GM12878 (cell line): ENCODE data around the gene MMRN2. TPM values are rescaled to one million over a fixed set of nuclear protein-coding genes. Genes with fewer than 3 reads are reported as not detected.

Source experiments
- ATAC-seq: fragments of 200-7000 bp; cut with Tn5 transposase; 3 replicates; pipeline ENCODE4 v1.9.1; 2020; ENCODE audit warnings: mild to moderate bottlenecking, moderate library complexity
- BruUV-seq: library from RNA; stranded (reverse); fragments of 400-500 nt; replicated peaks from 2 replicates; lab custom pipeline; 2021; lab: Mats Ljungman, UMichigan
- CTCF ChIA-PET: fragments of 300-600 bp; sonication (Branson Sonifier 250); formaldehyde crosslinking; extraction: SDS; loops from one replicate; lab custom pipeline; 2021; ENCODE audit warnings: inconsistent platforms; lab: Yijun Ruan, JAX
- POLR2A ChIA-PET: fragments of 350-600 bp; formaldehyde crosslinking; extraction: SDS; loops from one replicate; lab custom pipeline; 2021; ENCODE audit warnings: inconsistent platforms; lab: Charles Lee
- RAD21 ChIA-PET: fragments of 300-600 bp; sonication (Branson Sonifier 250); formaldehyde crosslinking; loops from one replicate; lab custom pipeline; 2023; ENCODE audit warnings: antibody characterized with exemption; ENCODE audit not compliant: unreplicated experiment; lab: Charles Lee
- SMC1A ChIA-PET: fragments of 300-600 bp; sonication (Branson Sonifier 250); formaldehyde crosslinking; loops from one replicate; lab custom pipeline; 2023; ENCODE audit not compliant: unreplicated experiment, uncharacterized antibody; lab: Charles Lee
- DNase-seq: peaks from one replicate; pipeline ENCODE4 v3.0.0-alpha.2; 2011; ENCODE audit warnings: low read depth, low spot score
- FAIRE-seq: peaks from 3 replicates; lab custom pipeline; 2011; peaks lifted over from hg19 to GRCh38; lab: Jason Lieb, UNC
- H2AFZ ChIP-seq: 2 replicates; pipeline ENCODE4 v1.6.0; 2011; ENCODE audit warnings: low read depth, low read length, control low read depth; ENCODE audit not compliant: control insufficient read depth
- H3K27ac ChIP-seq: 2 replicates; pipeline ENCODE4 v1.5.1; 2011; ENCODE audit warnings: control low read depth; ENCODE audit not compliant: control insufficient read depth, insufficient read depth
- H3K27me3 ChIP-seq, 2 experiments: replicated peaks in 1 of 2; 2 replicates each; pipeline versions ENCODE4 v1.6.0 to v1.6.1; 2011; ENCODE audit warnings: low read length in 1 of 2; ENCODE audit not compliant: control insufficient read depth in 2 of 2, insufficient read depth in 2 of 2
- H3K36me3 ChIP-seq, 2 experiments: 2 replicates each; pipeline ENCODE4 v1.5.1; 2011; ENCODE audit warnings: low read length in 1 of 2; ENCODE audit not compliant: control insufficient read depth in 2 of 2, insufficient read depth in 2 of 2
- H3K4me1 ChIP-seq: 2 replicates; pipeline ENCODE4 v1.6.1; 2011; ENCODE audit warnings: mild to moderate bottlenecking, low read length, moderate library complexity, mixed read lengths; ENCODE audit not compliant: control insufficient read depth, insufficient read depth
- H3K4me2 ChIP-seq: 2 replicates; pipeline ENCODE4 v1.6.0; 2011; ENCODE audit warnings: control low read depth; ENCODE audit not compliant: control insufficient read depth, insufficient read depth
- H3K4me3 ChIP-seq: fragments of 200-600 bp; sonication (generic); 2 replicates; pipeline ENCODE4 v1.5.1; 2016
- H3K79me2 ChIP-seq: 2 replicates; pipeline ENCODE4 v1.6.0; 2011; ENCODE audit warnings: low read length; ENCODE audit not compliant: control insufficient read depth, insufficient read depth
- H3K9ac ChIP-seq: 2 replicates; pipeline ENCODE4 v1.8.0; 2011; ENCODE audit warnings: low read length, control low read depth, mixed read lengths; ENCODE audit not compliant: control insufficient read depth, insufficient read depth
- H3K9me3 ChIP-seq: replicated peaks from 3 replicates; pipeline ENCODE4 v1.5.1; 2011; ENCODE audit warnings: mild to moderate bottlenecking, low read length; ENCODE audit not compliant: control insufficient read depth, insufficient read depth
- H4K20me1 ChIP-seq: 2 replicates; pipeline ENCODE4 v1.6.0; 2011; ENCODE audit not compliant: control insufficient read depth, insufficient read depth
- BHLHE40 ChIP-seq, 2 experiments: fragments of 450-650 bp in 1 of 2; IDR thresholded peaks; 2 replicates each; pipeline ENCODE4 v1.6.1; 2011 to 2017; ENCODE audit warnings: low read depth in 2 of 2, borderline replicate concordance in 1 of 2, improper control_type of control experiment in 1 of 2, low read length in 1 of 2, mild to moderate bottlenecking in 1 of 2
- GABPA ChIP-seq: IDR thresholded peaks from 2 replicates; pipeline ENCODE4 v1.6.1; 2014; ENCODE audit warnings: antibody characterized with exemption, low read depth, mild to moderate bottlenecking, inconsistent platforms
- GATAD2B ChIP-seq: fragments of 450-650 bp; conservative IDR thresholded peaks from 2 replicates; pipeline ENCODE4 v1.6.1; 2017; ENCODE audit warnings: low read depth, mild to moderate bottlenecking, moderate library complexity
- IKZF2 ChIP-seq, 2 experiments: fragments of 450-650 bp; IDR thresholded peaks; 2 replicates each; pipeline ENCODE4 v1.6.1; 2017; ENCODE audit warnings: mild to moderate bottlenecking in 2 of 2, moderate library complexity in 2 of 2
- KDM1A ChIP-seq: fragments of 200-600 bp; sonication (generic); IDR thresholded peaks from 2 replicates; pipeline ENCODE4 v1.6.1; 2016; ENCODE audit warnings: borderline replicate concordance
- MYC ChIP-seq: IDR thresholded peaks from 2 replicates; pipeline ENCODE4 v1.6.1; 2011; ENCODE audit warnings: mild to moderate bottlenecking, low read length, moderate library complexity, inconsistent platforms; ENCODE audit not compliant: insufficient read depth, insufficient replicate concordance, insufficient read length, severe bottlenecking
- NFIC ChIP-seq: IDR thresholded peaks from 2 replicates; pipeline ENCODE4 v1.6.1; 2012; ENCODE audit warnings: low read depth, mild to moderate bottlenecking, inconsistent platforms, low read length, moderate library complexity
- NR2C2 ChIP-seq: IDR thresholded peaks from 2 replicates; pipeline ENCODE4 v1.6.1; 2011; ENCODE audit warnings: borderline replicate concordance, low read depth; ENCODE audit not compliant: control insufficient read depth, insufficient read length
- NR2F1 ChIP-seq: fragments of 450-650 bp; conservative IDR thresholded peaks from 2 replicates; pipeline ENCODE4 v1.6.1; 2017; ENCODE audit warnings: mild to moderate bottlenecking
- PAX5 ChIP-seq: IDR thresholded peaks from 2 replicates; pipeline ENCODE4 v1.6.1; 2011; ENCODE audit warnings: low read depth, low read length, borderline replicate concordance
- POU2F2 ChIP-seq: IDR thresholded peaks from 3 replicates; pipeline ENCODE4 v1.6.1; 2011; ENCODE audit warnings: low read depth, mild to moderate bottlenecking, low read length, borderline replicate concordance
- WGBS: methylation state at CpG from one replicate; pipeline ENCODE4 v1.1.6; 2016; ENCODE audit warnings: low lambda C conversion rate; ENCODE audit not compliant: insufficient replicate concordance, insufficient coverage; ENCODE audit errors: missing lambda C conversion rate; 5-methylcytosine and 5-hydroxymethylcytosine counted together
- in situ Hi-C: fragments of 300-500 bp; cut with MboI; formaldehyde crosslinking; loops from 9 replicates; pipeline ENCODE4 v1.14.3; 2018; ENCODE audit warnings: mixed read lengths
- intact Hi-C: fragments of 100-400 bp; cut with micrococcal nuclease; formaldehyde crosslinking; loops from one replicate; pipeline ENCODE4 v1.14.2; 2022; ENCODE audit not compliant: unreplicated experiment
- polyA plus RNA-seq, 11 experiments: library from polyadenylated mRNA; depleted of rRNA in 4 of 11; unstranded in 6 of 11; stranded (reverse) in 5 of 11; fragments of >200 nt; fragmentation: Nextera tagmentation in 4 of 11; fragmentation: Illumina TruSeq in 1 of 11; extraction: Ambion mirVana in 4 of 11; extraction: Trizol in 1 of 11; gene quantifications; 1 replicate in 1 of 11; 2 replicates in 10 of 11; pipeline versions ENCODE4 v1.2.1 to v1.2.3, GENCODE V29; 2011 to 2016; ENCODE audit warnings: inconsistent platforms in 2 of 11, missing spikeins in 2 of 11, low read depth in 1 of 11
- total RNA-seq, 4 experiments: library from RNA; depleted of rRNA in 3 of 4; stranded (reverse); fragments of >200 nt in 3 of 4; fragmentation: Illumina TruSeq in 1 of 4; extraction: Trizol in 1 of 4; gene quantifications; 2 replicates each; pipeline versions ENCODE4 v1.2.1 to v1.2.3, GENCODE V29; 2013 to 2021
- TF ChIP-seq, protein P1 (sequence below): IDR thresholded peaks from 2 replicates; pipeline ENCODE4 v1.6.1; 2012; ENCODE audit warnings: low read depth, low read length, improper control_type of control experiment
- TF ChIP-seq, protein P2 (sequence below): fragments of 450-650 bp; IDR thresholded peaks from 2 replicates; pipeline ENCODE4 v1.6.1; 2018; ENCODE audit warnings: borderline replicate concordance, mild to moderate bottlenecking; ENCODE audit not compliant: partially characterized antibody
- TF ChIP-seq, protein P3 (sequence below): fragments of 450-650 bp; IDR thresholded peaks from 2 replicates; pipeline ENCODE4 v1.6.1; 2017; ENCODE audit warnings: low read depth, mild to moderate bottlenecking, moderate library complexity

The MMRN2 gene
- total and polyA plus RNA-seq, 10 of the 15 experiments (the other 5 are each of a cell fraction or from before 2014, with no cell fraction given), result 0.09 to 1.0 (median 0.54) TPM; not detected in 3

DNA sequence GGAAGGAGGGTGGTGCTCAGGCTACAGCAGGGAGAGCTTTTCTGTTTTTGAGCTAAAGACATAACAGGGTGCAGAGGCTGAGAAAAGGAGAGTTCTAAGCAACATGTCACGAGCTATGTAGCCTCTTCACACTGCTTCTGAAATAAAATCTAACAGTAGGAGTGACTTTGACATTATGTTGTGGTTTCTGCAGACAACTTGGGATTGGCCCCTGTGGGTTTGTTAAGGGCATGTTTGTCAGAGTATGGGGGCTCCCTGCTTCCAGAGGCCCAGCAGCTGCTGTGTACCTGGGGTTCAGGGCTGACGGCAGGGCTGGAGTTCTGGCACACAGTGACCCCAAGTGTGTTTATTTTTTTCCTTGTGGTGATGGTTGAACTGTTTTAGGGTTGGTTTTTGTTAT, 24.7 kb downstream of the MMRN2 start:
- TF ChIP-seq BHLHE40 (IDR thresholded peaks at IDR 0.05; ENCODE audit: borderline replicate concordance in 1 of 2, low read depth in 2 of 2, low read length in 1 of 2), result no peak
- no peak for TF ChIP-seq KDM1A
- TF ChIP-seq, protein P1, sequence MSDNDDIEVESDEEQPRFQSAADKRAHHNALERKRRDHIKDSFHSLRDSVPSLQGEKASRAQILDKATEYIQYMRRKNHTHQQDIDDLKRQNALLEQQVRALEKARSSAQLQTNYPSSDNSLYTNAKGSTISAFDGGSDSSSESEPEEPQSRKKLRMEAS, result no peak
- no peak for TF ChIP-seq PAX5
- TF ChIP-seq MYC, result no peak
- no peak for TF ChIP-seq GATAD2B
- TF ChIP-seq NFIC, result no peak
- TF ChIP-seq IKZF2 (IDR thresholded peaks at IDR 0.05), result no peak
- no peak for TF ChIP-seq NR2F1
- TF ChIP-seq GABPA, result no peak
- TF ChIP-seq, protein P2, sequence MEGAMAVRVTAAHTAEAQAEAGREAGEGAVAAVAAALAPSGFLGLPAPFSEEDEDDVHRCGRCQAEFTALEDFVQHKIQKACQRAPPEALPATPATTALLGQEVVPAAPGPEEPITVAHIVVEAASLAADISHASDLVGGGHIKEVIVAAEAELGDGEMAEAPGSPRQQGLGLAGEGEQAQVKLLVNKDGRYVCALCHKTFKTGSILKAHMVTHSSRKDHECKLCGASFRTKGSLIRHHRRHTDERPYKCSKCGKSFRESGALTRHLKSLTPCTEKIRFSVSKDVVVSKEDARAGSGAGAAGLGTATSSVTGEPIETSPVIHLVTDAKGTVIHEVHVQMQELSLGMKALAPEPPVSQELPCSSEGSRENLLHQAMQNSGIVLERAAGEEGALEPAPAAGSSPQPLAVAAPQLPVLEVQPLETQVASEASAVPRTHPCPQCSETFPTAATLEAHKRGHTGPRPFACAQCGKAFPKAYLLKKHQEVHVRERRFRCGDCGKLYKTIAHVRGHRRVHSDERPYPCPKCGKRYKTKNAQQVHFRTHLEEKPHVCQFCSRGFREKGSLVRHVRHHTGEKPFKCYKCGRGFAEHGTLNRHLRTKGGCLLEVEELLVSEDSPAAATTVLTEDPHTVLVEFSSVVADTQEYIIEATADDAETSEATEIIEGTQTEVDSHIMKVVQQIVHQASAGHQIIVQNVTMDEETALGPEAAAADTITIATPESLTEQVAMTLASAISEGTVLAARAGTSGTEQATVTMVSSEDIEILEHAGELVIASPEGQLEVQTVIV, result no peak
- TF ChIP-seq NR2C2, result no peak
- TF ChIP-seq POU2F2, result no peak
- TF ChIP-seq, protein P3, sequence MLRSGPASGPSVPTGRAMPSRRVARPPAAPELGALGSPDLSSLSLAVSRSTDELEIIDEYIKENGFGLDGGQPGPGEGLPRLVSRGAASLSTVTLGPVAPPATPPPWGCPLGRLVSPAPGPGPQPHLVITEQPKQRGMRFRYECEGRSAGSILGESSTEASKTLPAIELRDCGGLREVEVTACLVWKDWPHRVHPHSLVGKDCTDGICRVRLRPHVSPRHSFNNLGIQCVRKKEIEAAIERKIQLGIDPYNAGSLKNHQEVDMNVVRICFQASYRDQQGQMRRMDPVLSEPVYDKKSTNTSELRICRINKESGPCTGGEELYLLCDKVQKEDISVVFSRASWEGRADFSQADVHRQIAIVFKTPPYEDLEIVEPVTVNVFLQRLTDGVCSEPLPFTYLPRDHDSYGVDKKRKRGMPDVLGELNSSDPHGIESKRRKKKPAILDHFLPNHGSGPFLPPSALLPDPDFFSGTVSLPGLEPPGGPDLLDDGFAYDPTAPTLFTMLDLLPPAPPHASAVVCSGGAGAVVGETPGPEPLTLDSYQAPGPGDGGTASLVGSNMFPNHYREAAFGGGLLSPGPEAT, result no peak
- TF ChIP-seq, all 136 proteins: peak for 0
- Histone ChIP-seq H3K36me3 (peaks cover 0 to 3% of the 10 kb centered on the region in 2 experiments; a peak in 1 of 4 replicates), H3K9me3 (no peaks in the 10 kb centered on the region), H3K27me3 (no peaks in the 10 kb centered on the region), H3K4me3 (no peak overlapping the region), H4K20me1 (no peaks in the 10 kb centered on the region), H3K79me2 (no peaks in the 10 kb centered on the region), H2AFZ (no peak overlapping the region), H3K27ac (no peak overlapping the region), H3K4me1 (no peaks in the 10 kb centered on the region), H3K9ac (no peak overlapping the region), H3K4me2 (no peak overlapping the region)
- no TSS peak for BruUV-seq
- no peak for DNase-seq
- ATAC-seq, result no peak
- ChIA-PET RAD21 (no interaction called here), SMC1A (interaction anchor here (0.9 kb wide), 1 partner anchor 13 kb away, joined by 3 read pairs; no protein-coding TSS in a partner anchor), CTCF (interaction anchor here (0.9 kb wide), 1 partner anchor 221 kb away, joined by 3 read pairs; no protein-coding TSS in a partner anchor), POLR2A (no interaction called here)
- intact Hi-C loops (no loop called here), in situ Hi-C loops (no loop called here)
- no peak for FAIRE-seq
- WGBS, result 76% methylated on average over 2 of the region's 2 CpGs
